ENCODE measurements around the gene KCNE1.

GRCh38 chr21:34548781-34549376 is 36.9 kb upstream of the KCNE1 start:
- TF ChIP-seq CTCF (conservative IDR thresholded peaks at IDR 0.05; ENCODE audit: low read depth, low read length) = no peak
- no peak for TF ChIP-seq RCOR1 (IDR thresholded peaks at IDR 0.05; ENCODE audit: insufficient replicate concordance, low read length)
- TF ChIP-seq POLR2A (IDR thresholded peaks at IDR 0.05; ENCODE audit: low read depth, low read length) = no peak
- TF ChIP-seq MAFK (IDR thresholded peaks at IDR 0.05; ENCODE audit: low read depth, low read length) = peak; percentile 94
- TF ChIP-seq RAD21 (IDR thresholded peaks at IDR 0.05; ENCODE audit: low read length) = no peak
- no peak for TF ChIP-seq RFX5 (IDR thresholded peaks at IDR 0.05; ENCODE audit: low read depth, low read length)
